Endometrial microvascular endothelial cells (primary cell): ENCODE data around the gene CUL7. TPM values are rescaled to one million over a fixed set of nuclear protein-coding genes. Genes with fewer than 3 reads are reported as not detected.

ENCODE experiments used
- in situ Hi-C: cut with HindIII; loops from 2 replicates; pipeline ENCODE4 v1.10.0; 2017; ENCODE audit warnings: low sequenced_read_pairs, low pct_unique_long_range_greater_than_20kb; ENCODE audit errors: inconsistent ontology term
- total RNA-seq: library from RNA; depleted of rRNA; stranded (reverse); fragments of >200 nt; gene quantifications from one replicate; pipeline ENCODE4 v1.2.3, GENCODE V29; 2015; ENCODE audit errors: inconsistent ontology term

Gene CUL7
- total RNA-seq, 1 donor from 2014 or later: 15.8 TPM

GRCh38 chr6:42993445-42993844 lies 60.2 kb downstream of the CUL7 start:
- in situ Hi-C loops: no loop called here

DNA sequence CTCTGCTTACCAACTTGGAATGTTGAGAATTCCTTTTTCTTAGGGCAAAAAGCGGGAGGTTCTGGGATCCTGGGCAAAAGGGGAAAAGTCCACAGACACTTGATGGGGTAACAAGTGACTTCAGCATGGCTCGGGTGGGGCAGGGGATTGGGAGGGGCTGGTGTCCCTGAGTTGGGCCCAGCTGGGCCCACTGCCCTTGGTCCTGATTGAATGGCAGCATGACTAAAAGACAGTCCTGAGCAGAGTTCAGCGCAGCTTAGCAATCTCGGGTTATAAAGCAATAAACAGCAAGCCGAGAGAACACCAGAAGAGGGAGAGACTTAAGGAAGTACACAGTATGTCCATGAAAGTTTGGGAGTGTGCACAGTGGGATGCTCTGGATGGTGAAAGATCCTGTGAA lies 63.7 kb downstream of the CUL7 start:
- in situ Hi-C loops: no loop called here

DNA sequence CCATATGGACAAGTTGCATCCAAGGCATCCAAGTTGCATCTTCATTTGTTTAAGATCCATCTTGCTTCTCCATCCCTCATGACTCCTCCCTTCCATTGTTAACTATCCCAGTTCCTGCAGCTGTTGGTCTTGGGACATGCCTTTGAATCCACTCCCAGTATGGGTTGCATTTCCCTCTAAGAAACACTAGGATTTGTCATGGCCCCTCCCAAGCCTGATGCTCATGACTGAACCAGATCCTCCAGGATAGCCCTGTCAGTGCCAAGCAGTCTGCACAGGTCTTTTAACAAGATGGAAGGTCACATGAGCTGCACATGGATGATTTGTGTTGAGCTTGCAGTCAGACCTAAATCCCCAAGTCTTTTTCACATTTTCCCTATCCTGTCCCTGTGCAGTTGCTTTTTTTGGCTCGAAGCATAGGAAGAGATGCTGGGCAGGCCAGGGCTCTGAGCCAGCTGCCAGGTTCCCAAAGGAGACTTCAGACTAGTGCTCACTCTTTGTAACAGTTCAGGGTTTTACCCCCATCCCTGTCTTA lies 65.1 kb downstream of the CUL7 start:
- in situ Hi-C loops: no loop called here

Other genes starting within 250 kb of the CUL7 start
- 169 TPM for gene RPL7L1, start 174.2 kb downstream of the CUL7 start, total RNA-seq
- gene PTCRA, start 137.8 kb downstream of the CUL7 start, total RNA-seq: not detected
- gene CNPY3, start 124.4 kb downstream of the CUL7 start, total RNA-seq: 53.7 TPM
- gene GNMT, start 93.1 kb downstream of the CUL7 start, total RNA-seq: 0.84 TPM
- 12.2 TPM for gene PEX6, start 74.7 kb downstream of the CUL7 start, total RNA-seq
- 97.0 TPM for gene PPP2R5D, start 69.3 kb downstream of the CUL7 start, total RNA-seq
- 69.5 TPM for gene MEA1, start 39.9 kb downstream of the CUL7 start, total RNA-seq
- gene KLHDC3, start 39.6 kb downstream of the CUL7 start, total RNA-seq: 98.8 TPM
- 114 TPM for gene RRP36, start 32.2 kb downstream of the CUL7 start, total RNA-seq
- 29.3 TPM for gene MRPL2, start 5.6 kb upstream of the CUL7 start, total RNA-seq
- 18.6 TPM for gene KLC4, start 5.8 kb upstream of the CUL7 start, total RNA-seq
- gene PTK7, start 22.5 kb upstream of the CUL7 start, total RNA-seq: 43.1 TPM
- gene SRF, start 117.4 kb upstream of the CUL7 start, total RNA-seq: 28.9 TPM
- 31.2 TPM for gene CUL9, start 128.3 kb upstream of the CUL7 start, total RNA-seq
- 121 TPM for gene DNPH1, start 175.6 kb upstream of the CUL7 start, total RNA-seq
- gene TTBK1, start 189.6 kb upstream of the CUL7 start, total RNA-seq: not detected
- not detected for gene SLC22A7, start 244.4 kb upstream of the CUL7 start, total RNA-seq